ENCODE measurements around the gene PPP1R16B.
A peak's percentile ranks its signal among the peaks of the same experiment; 100 is the strongest.
"Not testable (repeated sequence)": the region's sequence is repeated elsewhere in the genome, so short reads cannot be mapped to it uniquely, and the experiment has no call there.

PPP1R16B gene

GRCh38 chr20:38957915-38958485, 152.5 kb downstream of the PPP1R16B start:
- no peak for TF ChIP-seq CTCF (IDR thresholded peaks at IDR 0.05; ENCODE audit: low read length, missing control alignments)
- DNase-seq (ENCODE audit: low read depth): no peak
- no peak overlapping the region for H3K4me3 ChIP-seq (replicated peaks; ENCODE audit: low read depth, low read length)

GRCh38 chr20:38960187-38960687, 154.7 kb downstream of the PPP1R16B start:
- H3K4me3 ChIP-seq (replicated peaks; ENCODE audit: low read depth, low read length); DNase-seq (ENCODE audit: low read depth): not testable (repeated sequence)

- TF ChIP-seq CTCF (IDR thresholded peaks at IDR 0.05; ENCODE audit: low read length, missing control alignments): no peak
- no peak for DNase-seq (ENCODE audit: low read depth)
- peak overlapping the region; percentile 96 for H3K4me3 ChIP-seq (replicated peaks; ENCODE audit: low read depth, low read length)
These were observed 156.1 kb downstream of the PPP1R16B start for GRCh38 chr20:38961530-38962043.

GRCh38 chr20:38962044-38962927, 156.8 kb downstream of the PPP1R16B start, which contains the start of gene DHX35:
Gene DHX35, plus strand, starts transcription at chr20:38962344. Its CDS starts 24 bp downstream, at chr20:38962368.
- peak; percentile 51 for TF ChIP-seq CTCF (IDR thresholded peaks at IDR 0.05; ENCODE audit: low read length, missing control alignments)
- DNase-seq (ENCODE audit: low read depth): peak; percentile 97
- peak within 1 kb of the TSS; percentile 96 for H3K4me3 ChIP-seq (replicated peaks; ENCODE audit: low read depth, low read length)

- H3K4me3 ChIP-seq (replicated peaks; ENCODE audit: low read depth, low read length): peak overlapping the region; percentile 96
- no peak for DNase-seq (ENCODE audit: low read depth)
- no peak for TF ChIP-seq CTCF (IDR thresholded peaks at IDR 0.05; ENCODE audit: low read length, missing control alignments)
These were observed 157.5 kb downstream of the PPP1R16B start for GRCh38 chr20:38962928-38963401.

- no peak for TF ChIP-seq CTCF (IDR thresholded peaks at IDR 0.05; ENCODE audit: low read length, missing control alignments)
- DNase-seq (ENCODE audit: low read depth): no peak
- no peak overlapping the region for H3K4me3 ChIP-seq (replicated peaks; ENCODE audit: low read depth, low read length)
These were observed 158.2 kb downstream of the PPP1R16B start for GRCh38 chr20:38963745-38964144.

- no peak for DNase-seq (ENCODE audit: low read depth)
- no peak overlapping the region for H3K4me3 ChIP-seq (replicated peaks; ENCODE audit: low read depth, low read length)
- no peak for TF ChIP-seq CTCF (IDR thresholded peaks at IDR 0.05; ENCODE audit: low read length, missing control alignments)
These were observed 159.8 kb downstream of the PPP1R16B start for GRCh38 chr20:38965264-38965663.

Measured in fibroblast of pulmonary artery (primary cell).